ENCODE measurements around the gene RIPK1.
"Not testable (repeated sequence)": the region's sequence is repeated elsewhere in the genome, so short reads cannot be mapped to it uniquely, and the experiment has no call there.

Gene RIPK1

DNA sequence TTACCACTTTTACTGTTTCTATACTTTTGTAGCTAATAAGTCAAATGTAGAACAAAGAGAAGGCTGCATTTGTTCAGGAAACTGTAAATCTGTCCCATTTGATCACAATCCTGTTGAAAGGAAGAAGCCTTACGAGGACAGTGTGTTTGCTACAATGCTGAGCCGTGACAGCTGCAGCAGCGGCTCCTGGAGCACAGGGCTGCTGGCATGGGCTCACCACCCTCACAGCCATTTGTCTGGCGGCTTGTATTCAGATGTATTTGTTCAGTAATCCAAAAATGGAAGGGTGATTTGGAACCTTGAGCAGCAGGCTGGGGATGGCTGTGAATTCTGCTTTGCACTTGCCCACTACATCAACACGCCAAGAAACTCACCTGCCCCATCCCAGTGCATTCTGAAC lies 83.4 kb downstream of the RIPK1 start:
- Mint-ChIP-seq H3K36me3 (peaks cover 17% of the 10 kb centered on the region), H3K27me3 (no peaks in the 10 kb centered on the region), H3K4me1 (peaks cover 9% of the 10 kb centered on the region), H3K4me3 (no peak overlapping the region), H3K27ac (no peak overlapping the region), H3K9me3 (no peaks in the 10 kb centered on the region)
- no peak for ATAC-seq

DNA sequence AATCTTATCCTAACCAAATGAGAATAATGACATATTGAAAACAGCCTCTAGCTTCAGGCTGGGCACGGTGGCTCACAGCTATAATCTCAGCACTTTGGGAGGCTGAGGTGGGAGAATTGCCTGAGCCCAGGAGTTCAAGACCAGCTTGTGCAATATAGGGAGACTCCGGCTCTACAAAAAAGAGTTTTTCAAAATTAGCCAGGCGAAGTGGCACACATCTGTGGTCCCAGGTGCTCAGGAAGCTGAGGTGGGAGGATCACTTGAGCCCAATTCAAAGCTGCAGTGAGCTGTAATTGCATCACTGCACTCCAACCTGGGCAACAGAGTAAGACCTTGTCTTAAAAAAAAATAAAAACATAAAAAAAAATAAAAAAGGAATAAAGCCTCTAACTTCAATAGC lies 84.4 kb downstream of the RIPK1 start:
- Mint-ChIP-seq H3K9me3 (no peaks in the 10 kb centered on the region), H3K27ac (no peak overlapping the region), H3K27me3 (no peaks in the 10 kb centered on the region), H3K4me3 (no peak overlapping the region), H3K36me3 (peaks cover 10% of the 10 kb centered on the region), H3K4me1 (peaks cover 10% of the 10 kb centered on the region)
- ATAC-seq: no peak

- not testable (repeated sequence) for ATAC-seq, H3K36me3 Mint-ChIP-seq, H3K27me3 Mint-ChIP-seq, H3K9me3 Mint-ChIP-seq, H3K27ac Mint-ChIP-seq, H3K4me3 Mint-ChIP-seq
- peaks cover 16% of the 10 kb centered on the region for H3K4me1 Mint-ChIP-seq
Measured at GRCh38 chr6:3155416-3155815, 87.1 kb downstream of the RIPK1 start.

- not testable (repeated sequence) for H3K9me3 Mint-ChIP-seq, ATAC-seq, H3K36me3 Mint-ChIP-seq, H3K27me3 Mint-ChIP-seq
- H3K27ac Mint-ChIP-seq: peak overlapping the region; percentile 34
- peak overlapping the region; percentile 75 for H3K4me3 Mint-ChIP-seq
- H3K4me1 Mint-ChIP-seq: peaks cover 16% of the 10 kb centered on the region
Measured at GRCh38 chr6:3156184-3157130, 88.2 kb downstream of the RIPK1 start.

GRCh38 chr6:3157131-3157933 lies 89.0 kb downstream of the RIPK1 start, which contains the start of gene TUBB2A:
TUBB2A (minus strand) TSS chr6:3157544; CDS start chr6:3157463, 81 bp downstream.
- peak; percentile 91 for ATAC-seq
- peak within 1 kb of the TSS; percentile 55 for H3K27ac Mint-ChIP-seq
- H3K9me3 Mint-ChIP-seq: no peaks in the 10 kb centered on the region
- no peaks in the 10 kb centered on the region for H3K27me3 Mint-ChIP-seq
- H3K4me1 Mint-ChIP-seq: peaks cover 22% of the 10 kb centered on the region
- peak within 1 kb of the TSS; percentile 75 for H3K4me3 Mint-ChIP-seq
- no peaks in the 10 kb centered on the region for H3K36me3 Mint-ChIP-seq

GRCh38 chr6:3159805-3160781 lies 91.8 kb downstream of the RIPK1 start:
- H3K27me3 Mint-ChIP-seq: no peaks in the 10 kb centered on the region
- no peak overlapping the region for H3K27ac Mint-ChIP-seq
- H3K4me1 Mint-ChIP-seq: peaks cover 35% of the 10 kb centered on the region
- no peak for ATAC-seq
- no peaks in the 10 kb centered on the region for H3K36me3 Mint-ChIP-seq
- no peak overlapping the region for H3K4me3 Mint-ChIP-seq
- H3K9me3 Mint-ChIP-seq: no peaks in the 10 kb centered on the region

GRCh38 chr6:3162067-3162497 lies 93.8 kb downstream of the RIPK1 start:
- H3K27ac Mint-ChIP-seq: peak overlapping the region; percentile 86
- no peaks in the 10 kb centered on the region for H3K36me3 Mint-ChIP-seq
- H3K27me3 Mint-ChIP-seq: no peaks in the 10 kb centered on the region
- H3K4me3 Mint-ChIP-seq: peak overlapping the region; percentile 8
- ATAC-seq: no peak
- peaks cover 25% of the 10 kb centered on the region for H3K4me1 Mint-ChIP-seq
- H3K9me3 Mint-ChIP-seq: no peaks in the 10 kb centered on the region

DNA sequence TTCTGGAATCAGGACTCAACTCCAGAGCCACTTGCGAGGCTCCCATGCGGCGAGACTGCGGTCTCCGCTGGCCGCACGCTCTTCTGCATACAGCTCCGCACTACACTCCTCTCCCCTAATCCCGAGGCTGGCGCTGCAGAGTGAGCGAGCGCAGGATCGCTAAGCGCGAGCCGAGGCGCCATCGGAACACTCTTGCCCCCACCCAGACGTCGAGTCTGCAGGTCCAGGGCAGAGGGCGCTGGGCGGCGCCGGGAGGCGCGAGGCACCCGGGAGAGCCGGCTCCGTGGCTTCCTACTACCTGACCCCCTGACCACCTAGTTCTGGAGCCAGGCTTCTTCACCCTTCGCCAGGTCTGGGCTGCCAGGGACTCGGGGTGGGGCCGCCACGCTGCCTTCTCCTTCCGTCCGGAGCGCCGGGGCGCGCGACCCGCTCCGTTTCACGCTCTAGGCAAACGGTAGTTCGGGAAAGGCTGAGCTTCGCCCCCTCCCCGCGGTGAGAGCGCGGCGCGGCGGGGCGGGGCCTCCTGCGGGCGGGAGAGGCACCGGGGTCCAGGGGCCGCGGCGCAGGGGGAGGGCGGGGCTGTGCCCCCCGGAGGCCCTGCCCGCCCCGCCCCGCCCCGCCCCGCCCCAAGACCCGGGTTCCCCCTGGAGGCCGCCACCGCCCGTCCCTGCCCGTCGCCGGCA lies 94.4 kb downstream of the RIPK1 start:
- Mint-ChIP-seq H3K4me3 (peak overlapping the region; percentile 95), H3K27me3 (no peaks in the 10 kb centered on the region), H3K4me1 (peaks cover 25% of the 10 kb centered on the region), H3K36me3 (no peaks in the 10 kb centered on the region), H3K27ac (peak overlapping the region; percentile 86), H3K9me3 (no peaks in the 10 kb centered on the region)
- ATAC-seq: peak; percentile 91

DNA sequence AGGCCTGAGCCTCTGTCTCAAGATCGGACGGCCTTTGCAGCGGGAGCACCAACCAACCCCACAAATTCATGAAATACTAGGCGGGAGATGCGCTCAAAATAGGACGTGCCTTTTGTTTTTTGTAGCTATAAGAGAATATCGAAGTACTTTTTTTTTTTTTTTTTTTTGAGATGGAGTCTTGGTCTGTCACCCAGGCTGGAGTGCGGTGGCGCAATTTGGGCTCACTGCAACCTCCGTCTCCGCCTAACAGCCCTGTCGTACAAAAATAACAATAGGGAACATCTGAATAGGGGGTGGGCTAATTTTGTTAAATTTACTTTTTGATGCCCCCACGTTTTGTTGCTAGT lies 94.9 kb downstream of the RIPK1 start:
- peaks cover 22% of the 10 kb centered on the region for H3K4me1 Mint-ChIP-seq
- H3K36me3 Mint-ChIP-seq: no peaks in the 10 kb centered on the region
- peak overlapping the region; percentile 95 for H3K4me3 Mint-ChIP-seq
- peak; percentile 24 for ATAC-seq
- H3K27me3 Mint-ChIP-seq: no peaks in the 10 kb centered on the region
- H3K9me3 Mint-ChIP-seq: no peaks in the 10 kb centered on the region
- peak overlapping the region; percentile 86 for H3K27ac Mint-ChIP-seq

DNA sequence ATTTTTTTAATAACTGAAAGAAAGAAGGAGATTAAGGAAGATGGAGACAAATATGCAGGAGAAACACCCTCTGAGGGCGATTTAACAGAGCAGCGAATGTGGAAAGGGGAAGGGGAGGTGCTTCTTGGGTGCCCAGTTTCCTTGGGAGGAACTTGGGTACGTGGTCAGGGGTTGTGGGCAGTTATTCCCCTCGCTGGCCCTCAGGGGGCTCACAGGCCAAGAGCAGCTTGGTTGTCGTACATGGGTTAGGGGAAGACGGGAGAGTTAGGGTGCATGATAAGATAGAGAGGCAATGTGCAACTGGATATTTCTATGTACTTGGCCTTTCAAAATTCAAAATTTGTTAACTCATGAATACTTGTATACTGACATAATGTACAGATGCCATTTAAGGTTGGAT lies 96.1 kb downstream of the RIPK1 start:
- Mint-ChIP-seq H3K4me1 (peaks cover 19% of the 10 kb centered on the region), H3K27ac (no peak overlapping the region), H3K36me3 (no peaks in the 10 kb centered on the region), H3K4me3 (no peak overlapping the region), H3K27me3 (no peaks in the 10 kb centered on the region), H3K9me3 (no peaks in the 10 kb centered on the region)
- no peak for ATAC-seq

Data from stimulated activated memory B cell treated with anti-CD40 and anti-IgM and Interleukin-4, amounts not matched to agents 10 μg/mL and 1 μg/mL and 100 μg/mL, for 72 hours (primary cell).